HG02885 (cell line): ENCODE data around the gene TMSB4X.

Source experiments
- ATAC-seq: cut with Tn5 transposase; IDR thresholded peaks from one replicate; pipeline ENCODE4 v1.9.1; 2021; ENCODE audit warnings: mild to moderate bottlenecking; ENCODE audit not compliant: unreplicated experiment, poor library complexity

Gene TMSB4X

GRCh38 chrX:12992544-12993118, 17.7 kb downstream of the TMSB4X start:
- ATAC-seq = no peak

GRCh38 chrX:12993826-12994225, 18.9 kb downstream of the TMSB4X start:
- ATAC-seq = no peak

GRCh38 chrX:12994321-12994720, 19.4 kb downstream of the TMSB4X start:
- ATAC-seq = no peak

- no peak for ATAC-seq
These were observed 22.1 kb downstream of the TMSB4X start for GRCh38 chrX:12996934-12997435.

- no peak for ATAC-seq
These were observed 23.2 kb downstream of the TMSB4X start for GRCh38 chrX:12997906-12998687.

- ATAC-seq = peak; percentile 67
These were observed 24.5 kb downstream of the TMSB4X start for GRCh38 chrX:12999422-12999821.

GRCh38 chrX:13000301-13000811, 25.4 kb downstream of the TMSB4X start:
- ATAC-seq = peak; percentile 53

- ATAC-seq = no peak
These were observed 26.2 kb downstream of the TMSB4X start for GRCh38 chrX:13001097-13001496.

GRCh38 chrX:13001961-13002671, 27.2 kb downstream of the TMSB4X start:
- no peak for ATAC-seq

GRCh38 chrX:13005661-13006473, 31.0 kb downstream of the TMSB4X start:
- ATAC-seq = peak; percentile 64

- ATAC-seq = peak; percentile 9
These were observed 32.7 kb downstream of the TMSB4X start for GRCh38 chrX:13007519-13008188.

- ATAC-seq = peak; percentile 38
These were observed 33.3 kb downstream of the TMSB4X start for GRCh38 chrX:13008189-13008533.

- no peak for ATAC-seq
These were observed 33.9 kb downstream of the TMSB4X start for GRCh38 chrX:13008851-13009250.

- ATAC-seq = no peak
These were observed 34.4 kb downstream of the TMSB4X start for GRCh38 chrX:13009273-13009672.

- no peak for ATAC-seq
These were observed 34.9 kb downstream of the TMSB4X start for GRCh38 chrX:13009844-13010243.

GRCh38 chrX:13010546-13010945, 35.6 kb downstream of the TMSB4X start:
- no peak for ATAC-seq

GRCh38 chrX:13013363-13014110, 38.6 kb downstream of the TMSB4X start:
- ATAC-seq = peak; percentile 84

GRCh38 chrX:13014111-13015096, 39.5 kb downstream of the TMSB4X start:
- peak; percentile 16 for ATAC-seq
